Panc1 (cell line): Measurements from ENCODE around the gene SSH2. TPM values are rescaled to one million over a fixed set of nuclear protein-coding genes. Genes with fewer than 3 reads are reported as not detected.

Experiments
- ATAC-seq: fragments of 200-7000 bp; cut with Tn5 transposase; 2 replicates; pipeline ENCODE4 v1.9.1; 2020; ENCODE audit warnings: mild to moderate bottlenecking, moderate library complexity
- BruUV-seq: library from RNA; stranded (reverse); fragments of 400-500 nt; replicated peaks from 2 replicates; lab custom pipeline; 2021; lab: Mats Ljungman, UMichigan
- CTCF ChIA-PET: fragments of 300-600 bp; sonication (Branson Sonifier 250); formaldehyde crosslinking; loops from one replicate; lab custom pipeline; 2022; ENCODE audit warnings: antibody characterized with exemption; lab: Charles Lee
- POLR2A ChIA-PET: fragments of 300-600 bp; sonication (Branson Sonifier 250); formaldehyde crosslinking; loops from one replicate; lab custom pipeline; 2022; ENCODE audit warnings: antibody characterized with exemption; lab: Charles Lee
- DNase-seq: peaks from one replicate; pipeline ENCODE4 v3.0.0-alpha.2; 2010; ENCODE audit warnings: low read depth, low spot score
- H3K27ac ChIP-seq: 2 replicates; pipeline ENCODE4 v1.5.1; 2011; ENCODE audit warnings: mild to moderate bottlenecking, low read length, inconsistent platforms
- H3K27me3 ChIP-seq: fragments of 200-500 bp; sonication (Bioruptor generic); 2 replicates; pipeline ENCODE4 v1.6.0; 2014; ENCODE audit warnings: low read length, inconsistent platforms; ENCODE audit not compliant: control insufficient read depth, insufficient read depth
- H3K36me3 ChIP-seq: fragments of 200-500 bp; sonication (Bioruptor generic); 2 replicates; pipeline ENCODE4 v1.5.1; 2014; ENCODE audit warnings: inconsistent platforms, mild to moderate bottlenecking, low read length, moderate library complexity; ENCODE audit not compliant: control insufficient read depth, insufficient read depth
- H3K4me1 ChIP-seq: 2 replicates; pipeline ENCODE4 v1.5.1; 2011; ENCODE audit warnings: inconsistent platforms, mild to moderate bottlenecking, low read length, moderate library complexity; ENCODE audit not compliant: control insufficient read depth, insufficient read depth
- H3K4me3 ChIP-seq, 2 experiments: 2 replicates each; pipeline ENCODE4 v1.5.1; 2011 to 2012; ENCODE audit warnings: low read depth in 2 of 2, low read length in 2 of 2, mild to moderate bottlenecking in 2 of 2, inconsistent platforms in 1 of 2, moderate library complexity in 1 of 2
- H3K9me3 ChIP-seq: fragments of 200-500 bp; sonication (Bioruptor generic); 2 replicates; pipeline ENCODE4 v1.5.1; 2014; ENCODE audit warnings: low read depth, mild to moderate bottlenecking, inconsistent platforms, low read length, moderate library complexity; ENCODE audit not compliant: control insufficient read depth, insufficient read depth
- CTCF ChIP-seq: fragments of 450-650 bp; IDR thresholded peaks from 2 replicates; pipeline ENCODE4 v1.5.1; 2017; ENCODE audit warnings: mild to moderate bottlenecking
- POLR2AphosphoS5 ChIP-seq: IDR thresholded peaks from 2 replicates; pipeline ENCODE4 v1.6.1; 2012; ENCODE audit warnings: mild to moderate bottlenecking, low read depth, low read length, moderate library complexity
- SIN3A ChIP-seq: IDR thresholded peaks from 2 replicates; pipeline ENCODE4 v1.6.1; 2012; ENCODE audit warnings: low read depth, mild to moderate bottlenecking, low read length, moderate library complexity, borderline replicate concordance; ENCODE audit not compliant: insufficient read depth
- TCF7L2 ChIP-seq: IDR thresholded peaks from 2 replicates; pipeline ENCODE4 v1.6.1; 2011; ENCODE audit warnings: mild to moderate bottlenecking, low read depth, low read length, inconsistent platforms
- in situ Hi-C: cut with HindIII; loops from 2 replicates; pipeline ENCODE4 v1.10.0; 2016; ENCODE audit warnings: low sequenced_read_pairs, low pct_unique_long_range_greater_than_20kb
- intact Hi-C: fragments of 100-400 bp; cut with micrococcal nuclease; formaldehyde crosslinking; loops from one replicate; pipeline ENCODE4 v1.10.0; 2022; ENCODE audit not compliant: unreplicated experiment
- total RNA-seq: library from RNA; stranded (reverse); gene quantifications from one replicate; pipeline ENCODE4 v1.2.1, GENCODE V29; 2021; ENCODE audit not compliant: unreplicated experiment
- TF ChIP-seq, protein P1 (sequence below), 2 experiments: IDR thresholded peaks; 2 replicates each; pipeline ENCODE4 v1.6.1; 2011 to 2012; ENCODE audit warnings: low read depth in 2 of 2, control low read depth in 1 of 2, low read length in 1 of 2, mild to moderate bottlenecking in 1 of 2, moderate library complexity in 1 of 2; ENCODE audit not compliant: insufficient read depth in 1 of 2

SSH2 gene
- total RNA-seq, 1 experiment from 2014 or later = 30.6 TPM

- Histone ChIP-seq H3K9me3 (no peaks in the 10 kb centered on the region), H3K27ac (no peak overlapping the region), H3K4me3 (no peak overlapping the region), H3K4me1 (no peaks in the 10 kb centered on the region), H3K27me3 (no peaks in the 10 kb centered on the region), H3K36me3 (no peaks in the 10 kb centered on the region)
- in situ Hi-C loops = no loop called here
- ATAC-seq (no peak), DNase-seq (no peak)
- POLR2A ChIA-PET = no interaction called here
- CTCF ChIA-PET = no interaction called here
- TSS peak; percentile 37 for BruUV-seq
- intact Hi-C loops = no loop called here
- TF ChIP-seq POLR2AphosphoS5 (no peak), CTCF (no peak), TCF7L2 (no peak), SIN3A (no peak)
- TF ChIP-seq, protein P1, sequence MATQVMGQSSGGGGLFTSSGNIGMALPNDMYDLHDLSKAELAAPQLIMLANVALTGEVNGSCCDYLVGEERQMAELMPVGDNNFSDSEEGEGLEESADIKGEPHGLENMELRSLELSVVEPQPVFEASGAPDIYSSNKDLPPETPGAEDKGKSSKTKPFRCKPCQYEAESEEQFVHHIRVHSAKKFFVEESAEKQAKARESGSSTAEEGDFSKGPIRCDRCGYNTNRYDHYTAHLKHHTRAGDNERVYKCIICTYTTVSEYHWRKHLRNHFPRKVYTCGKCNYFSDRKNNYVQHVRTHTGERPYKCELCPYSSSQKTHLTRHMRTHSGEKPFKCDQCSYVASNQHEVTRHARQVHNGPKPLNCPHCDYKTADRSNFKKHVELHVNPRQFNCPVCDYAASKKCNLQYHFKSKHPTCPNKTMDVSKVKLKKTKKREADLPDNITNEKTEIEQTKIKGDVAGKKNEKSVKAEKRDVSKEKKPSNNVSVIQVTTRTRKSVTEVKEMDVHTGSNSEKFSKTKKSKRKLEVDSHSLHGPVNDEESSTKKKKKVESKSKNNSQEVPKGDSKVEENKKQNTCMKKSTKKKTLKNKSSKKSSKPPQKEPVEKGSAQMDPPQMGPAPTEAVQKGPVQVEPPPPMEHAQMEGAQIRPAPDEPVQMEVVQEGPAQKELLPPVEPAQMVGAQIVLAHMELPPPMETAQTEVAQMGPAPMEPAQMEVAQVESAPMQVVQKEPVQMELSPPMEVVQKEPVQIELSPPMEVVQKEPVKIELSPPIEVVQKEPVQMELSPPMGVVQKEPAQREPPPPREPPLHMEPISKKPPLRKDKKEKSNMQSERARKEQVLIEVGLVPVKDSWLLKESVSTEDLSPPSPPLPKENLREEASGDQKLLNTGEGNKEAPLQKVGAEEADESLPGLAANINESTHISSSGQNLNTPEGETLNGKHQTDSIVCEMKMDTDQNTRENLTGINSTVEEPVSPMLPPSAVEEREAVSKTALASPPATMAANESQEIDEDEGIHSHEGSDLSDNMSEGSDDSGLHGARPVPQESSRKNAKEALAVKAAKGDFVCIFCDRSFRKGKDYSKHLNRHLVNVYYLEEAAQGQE (IDR thresholded peaks at IDR 0.05; ENCODE audit: insufficient read depth in 1 of 2, low read depth in 2 of 2, low read length in 1 of 2) = no peak
Measured at GRCh38 chr17:29699283-29699682, 230.7 kb downstream of the SSH2 start.

- no TSS peak for BruUV-seq
Measured at GRCh38 chr17:29698837-29699236, 231.2 kb downstream of the SSH2 start.

More at GRCh38 chr17:29698837-29699236, 231.2 kb downstream of the SSH2 start:
- Histone ChIP-seq H3K27ac (no peak overlapping the region), H3K4me1 (no peaks in the 10 kb centered on the region), H3K9me3 (no peaks in the 10 kb centered on the region), H3K27me3 (no peaks in the 10 kb centered on the region), H3K36me3 (no peaks in the 10 kb centered on the region), H3K4me3 (no peak overlapping the region)
- no peak for ATAC-seq
- intact Hi-C loops (no loop called here), in situ Hi-C loops (no loop called here)
- no peak for DNase-seq
- TF ChIP-seq SIN3A = no peak
- no peak for TF ChIP-seq TCF7L2
- TF ChIP-seq, protein P1 (IDR thresholded peaks at IDR 0.05; ENCODE audit: insufficient read depth in 1 of 2, low read depth in 2 of 2, low read length in 1 of 2) = no peak
- no peak for TF ChIP-seq CTCF
- no peak for TF ChIP-seq POLR2AphosphoS5
- POLR2A ChIA-PET = no interaction called here
- CTCF ChIA-PET = no interaction called here
